GM21515 (cell line): ENCODE results near the gene ZNF835.

Experiments
- ATAC-seq: cut with Tn5 transposase; IDR thresholded peaks from one replicate; pipeline ENCODE4 v1.9.1; 2021; ENCODE audit not compliant: unreplicated experiment

Gene ZNF835

GRCh38 chr19:56663931-56664500 lies 7.5 kb downstream of the ZNF835 start:
- no peak for ATAC-seq

DNA sequence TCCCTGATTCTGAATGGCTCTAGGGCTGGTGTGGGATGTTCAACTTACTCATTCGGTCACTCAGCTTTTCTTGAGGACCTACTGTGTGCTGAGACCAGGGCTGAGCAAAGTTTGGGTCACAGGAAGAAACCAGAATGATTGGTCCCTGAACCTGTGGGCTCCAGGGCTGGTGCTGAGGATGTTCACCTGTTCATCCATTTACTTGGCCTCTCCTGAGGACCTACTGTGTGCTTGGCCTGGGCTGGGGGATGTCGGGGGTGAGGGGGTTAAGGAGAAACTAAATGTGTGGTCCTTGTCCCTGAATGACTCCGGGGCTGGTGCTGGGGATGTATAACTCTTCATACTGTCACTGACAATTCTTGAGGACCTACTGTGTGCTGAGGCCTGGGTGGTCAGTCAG lies 10.3 kb downstream of the ZNF835 start:
- no peak for ATAC-seq

DNA sequence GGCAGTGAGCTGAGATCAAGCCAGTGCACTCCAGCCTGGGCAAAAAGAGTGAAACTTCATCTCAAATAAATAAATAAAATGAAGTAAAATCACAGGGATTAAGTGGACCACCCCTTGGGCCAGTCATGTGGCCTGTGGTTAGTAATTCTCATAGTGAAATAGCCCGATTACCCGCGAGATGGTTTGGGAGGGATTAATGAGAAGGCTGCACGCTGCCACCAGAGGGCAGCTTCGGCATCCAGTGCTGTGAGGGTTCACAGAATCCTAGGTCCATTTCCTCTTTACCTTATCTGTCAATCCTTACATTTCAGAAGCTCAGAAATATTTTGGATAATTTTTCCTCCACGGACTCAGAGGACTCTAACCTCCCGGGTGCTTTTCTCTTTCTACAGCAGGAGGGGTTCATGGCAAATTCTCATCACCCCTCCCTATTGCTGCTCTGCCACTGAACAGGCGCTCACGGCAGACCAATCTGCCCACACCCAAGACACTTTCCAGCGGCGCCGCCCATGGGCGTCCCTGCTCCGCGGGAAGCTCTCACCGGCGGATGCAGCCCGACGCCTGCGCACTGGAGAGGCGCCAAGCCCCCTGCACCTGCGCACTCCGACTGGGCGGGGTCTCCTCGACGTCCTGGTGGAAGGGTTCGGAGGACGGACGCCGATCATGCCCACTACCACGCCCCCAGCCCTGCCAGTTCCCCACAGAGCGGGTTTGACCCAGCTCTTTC lies 11.0 kb downstream of the ZNF835 start:
- ATAC-seq: no peak

GRCh38 chr19:56654151-56654550 lies 17.4 kb downstream of the ZNF835 start:
- no peak for ATAC-seq

- no peak for ATAC-seq
Observed at GRCh38 chr19:56643460-56643955, 28.0 kb downstream of the ZNF835 start.

DNA sequence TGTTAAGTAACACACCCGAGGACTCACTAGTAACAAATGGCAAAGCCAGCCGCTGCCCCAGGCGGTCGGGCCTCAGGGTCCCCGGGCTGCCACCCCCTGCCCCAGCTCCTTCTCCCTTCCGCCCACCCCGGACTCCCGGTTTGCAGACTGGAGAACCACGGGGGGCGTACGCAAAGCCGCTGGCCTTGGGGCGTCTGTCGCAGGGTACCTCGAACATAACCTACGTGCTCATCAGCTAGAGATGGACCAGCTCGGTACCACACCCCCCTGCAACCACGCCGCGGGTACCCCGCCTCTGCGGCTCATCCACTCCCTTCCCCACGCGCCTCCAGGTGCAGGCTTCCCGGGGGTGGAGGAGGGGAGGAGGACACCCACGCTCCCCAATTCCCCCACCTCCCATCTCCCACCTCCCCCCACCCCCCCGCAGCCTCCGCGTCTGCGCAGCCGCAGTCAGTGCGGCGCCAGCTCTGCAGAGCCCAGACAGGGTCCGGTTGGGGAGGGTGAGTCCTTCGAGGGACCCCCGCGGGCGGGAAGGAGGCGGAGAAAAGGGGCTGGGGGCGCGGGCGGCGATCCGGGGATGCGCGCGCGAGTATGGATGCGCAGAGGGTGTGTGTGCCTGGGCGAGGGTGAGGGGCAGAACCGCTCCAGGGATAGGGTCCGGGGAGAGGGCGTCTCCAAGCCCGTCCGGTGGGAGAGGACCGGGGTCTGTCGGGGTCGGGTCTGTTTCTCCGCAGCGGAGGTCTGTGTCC lies 28.7 kb downstream of the ZNF835 start, which contains the start of gene SMIM17:
Gene SMIM17 (plus strand): TSS at position 449 of the 749 bp plus-strand sequence. CDS start 2,509 bp downstream, outside the sequence.
- ATAC-seq: no peak

- ATAC-seq: no peak
Observed at GRCh38 chr19:56639217-56639616, 32.3 kb downstream of the ZNF835 start.

DNA sequence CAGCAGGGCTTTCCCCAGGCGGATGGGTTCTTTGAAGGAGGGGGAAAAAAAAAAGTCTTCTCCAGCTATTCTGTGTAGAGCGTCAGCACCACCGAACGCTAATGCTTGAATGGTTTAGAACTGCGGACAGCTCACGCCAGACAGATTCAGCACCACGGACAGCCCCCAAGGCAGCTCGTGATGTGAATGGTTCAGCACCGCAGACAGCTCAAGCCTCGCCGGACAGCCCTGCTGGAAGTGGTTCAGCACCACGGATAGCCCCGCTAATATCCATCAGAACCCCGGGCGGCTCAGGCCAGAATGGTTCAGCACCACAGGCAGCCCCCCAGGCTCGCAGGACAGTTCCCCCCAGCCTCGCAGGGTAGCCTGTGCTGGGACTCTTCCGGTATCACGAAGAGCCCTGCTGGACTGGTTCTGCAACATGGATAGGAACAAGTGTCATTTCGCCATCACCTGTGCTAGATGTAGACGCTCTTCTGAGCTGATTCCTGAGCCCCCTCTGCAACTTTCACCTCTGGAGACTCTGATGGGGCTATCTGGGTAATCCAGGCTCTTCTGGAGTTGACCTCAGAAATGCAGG lies 33.5 kb downstream of the ZNF835 start:
- no peak for ATAC-seq

DNA sequence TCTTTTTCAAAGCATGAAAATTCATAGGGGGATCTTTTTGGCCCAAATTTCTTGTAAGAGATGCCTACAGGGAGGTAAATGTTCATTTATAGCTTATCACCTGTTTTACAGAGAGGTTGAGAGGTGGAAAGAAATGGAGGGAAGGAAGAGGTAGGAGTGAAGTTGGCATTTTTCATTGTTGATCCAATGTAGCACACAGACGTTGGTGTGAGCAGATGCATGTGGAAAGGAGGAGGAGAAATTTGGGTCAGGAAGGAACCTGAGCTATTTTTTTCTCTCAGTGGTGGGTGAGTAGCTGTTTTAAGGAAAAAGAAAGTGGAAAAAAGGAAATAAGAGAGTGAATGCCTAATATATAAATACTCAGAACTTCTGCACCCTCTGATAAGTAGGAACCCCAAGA lies 38.5 kb downstream of the ZNF835 start:
- no peak for ATAC-seq

GRCh38 chr19:56625708-56626107 lies 45.8 kb downstream of the ZNF835 start:
- ATAC-seq: no peak

GRCh38 chr19:56623006-56623405 lies 48.6 kb downstream of the ZNF835 start:
- no peak for ATAC-seq

DNA sequence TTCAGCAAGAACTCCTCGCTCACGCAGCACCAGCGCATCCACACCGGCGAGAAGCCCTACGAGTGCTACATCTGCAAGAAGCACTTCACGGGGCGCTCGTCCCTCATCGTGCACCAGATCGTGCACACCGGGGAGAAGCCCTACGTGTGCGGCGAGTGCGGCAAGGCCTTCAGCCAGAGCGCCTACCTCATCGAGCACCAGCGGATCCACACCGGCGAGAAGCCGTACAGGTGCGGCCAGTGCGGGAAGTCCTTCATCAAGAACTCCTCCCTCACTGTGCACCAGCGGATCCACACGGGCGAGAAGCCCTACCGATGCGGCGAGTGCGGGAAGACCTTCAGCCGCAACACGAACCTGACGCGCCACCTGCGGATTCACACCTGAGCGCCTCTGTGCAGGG lies 49.2 kb downstream of the ZNF835 start:
- no peak for ATAC-seq

- no peak for ATAC-seq
Observed at GRCh38 chr19:56619121-56619520, 52.4 kb downstream of the ZNF835 start.

DNA sequence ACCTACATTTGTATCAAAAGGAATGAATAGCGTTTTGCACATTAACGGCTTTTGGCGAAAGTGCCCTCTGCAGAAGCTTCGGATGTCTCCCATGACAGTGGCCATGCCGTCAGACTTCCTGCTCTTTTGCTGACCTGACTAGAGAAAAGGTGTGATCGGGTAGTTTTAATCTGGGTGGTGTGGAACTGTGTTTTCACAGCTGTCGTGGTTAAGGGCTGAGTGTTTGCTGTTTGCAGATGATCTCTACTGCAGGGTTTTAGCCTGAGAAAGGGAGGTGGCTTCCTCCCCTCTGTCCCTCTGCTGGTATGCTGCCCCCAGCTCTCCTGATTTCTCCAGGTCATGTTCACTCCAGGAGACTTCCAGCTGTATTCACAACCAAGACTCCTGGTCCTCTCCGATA lies 54.0 kb downstream of the ZNF835 start:
- no peak for ATAC-seq

DNA sequence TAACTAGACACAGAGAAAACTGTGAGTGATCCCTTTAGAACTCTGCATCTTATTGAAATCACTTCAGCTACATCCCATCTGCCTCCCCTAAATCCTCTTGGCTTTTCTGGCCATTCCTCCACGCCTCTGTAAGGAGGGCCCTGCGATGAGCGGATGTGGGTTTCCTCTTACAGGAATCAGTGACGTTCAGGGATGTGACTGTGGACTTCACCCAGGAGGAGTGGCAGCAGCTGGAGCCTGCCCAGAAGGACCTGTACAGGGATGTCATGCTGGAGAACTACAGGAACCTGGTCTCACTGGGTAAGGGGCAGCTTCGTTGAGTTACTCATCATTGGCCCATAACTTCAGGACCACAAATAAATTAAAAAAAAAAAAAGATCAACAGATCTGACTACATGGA lies 57.9 kb downstream of the ZNF835 start:
- no peak for ATAC-seq

DNA sequence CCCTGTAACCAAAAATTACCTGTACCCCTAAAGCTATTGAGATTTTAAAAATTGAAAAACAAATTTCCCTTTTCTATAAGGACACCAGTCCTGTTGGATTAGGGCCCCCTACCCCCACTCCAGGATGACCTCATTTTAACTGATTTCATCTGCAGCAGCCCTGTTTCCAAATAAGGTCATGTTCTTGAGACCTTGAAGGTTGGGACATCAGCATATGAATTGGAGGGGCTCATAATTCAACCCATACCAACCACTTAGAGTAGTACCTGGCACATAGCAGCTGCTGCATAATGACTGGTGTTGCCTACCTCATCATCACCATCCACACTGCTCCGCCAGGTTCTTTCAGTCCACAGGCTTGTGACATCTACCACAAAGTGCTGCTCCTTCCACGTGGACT lies 58.8 kb downstream of the ZNF835 start:
- no peak for ATAC-seq
